ENCODE measurements around the gene MOV10. TPM values are rescaled to one million over a fixed set of nuclear protein-coding genes. Genes with fewer than 3 reads are reported as not detected.

The MOV10 gene
- total and polyA plus RNA-seq, 9 of the 15 experiments (the other 6 are each of a cell fraction or from before 2014, with no cell fraction given), result 16.7 to 105 (median 49.5) TPM

GRCh38 chr1:112634367-112634766, 40.1 kb upstream of the MOV10 start:
- Histone ChIP-seq H3K4me3 (no peak overlapping the region), H3K9me1 (ENCODE audit: control insufficient read depth, insufficient read depth, low read length) (no peaks in the 10 kb centered on the region), H3K9ac (ENCODE audit: insufficient read depth in 1 of 2, low read depth in 2 of 2, low read length in 2 of 2) (no peak overlapping the region), H3K27me3 (ENCODE audit: control insufficient read depth in 2 of 2, insufficient read depth in 2 of 2, low read length in 2 of 2) (no peaks in the 10 kb centered on the region), H4K20me1 (replicated peaks; ENCODE audit: control insufficient read depth, insufficient read depth, low read length) (peaks cover 41% of the 10 kb centered on the region), H3K4me1 (replicated peaks in 1 of 2; ENCODE audit: control insufficient read depth in 2 of 2, insufficient read depth in 2 of 2, low read length in 2 of 2) (peaks cover 21 to 34% of the 10 kb centered on the region in 2 experiments), H3K36me3 (ENCODE audit: control insufficient read depth, insufficient read depth, low read length) (peaks cover 41% of the 10 kb centered on the region), H3K4me2 (ENCODE audit: insufficient read depth, low read length) (no peak overlapping the region), H3K79me2 (ENCODE audit: control insufficient read depth, insufficient read depth, low read length) (peaks cover 99% of the 10 kb centered on the region), H3K27ac (ENCODE audit: extremely low read depth, low read depth, low read length) (no peak overlapping the region; the same call in 2 of the 3 replicates), H2AFZ (ENCODE audit: low read depth, low read length) (no peak overlapping the region), H3K9me3 (replicated peaks; ENCODE audit: control insufficient read depth, insufficient read depth, low read depth, low read length) (no peaks in the 10 kb centered on the region)
- POLR2A ChIA-PET, result interaction anchor here (0.6 to 1.4 kb wide), 4 partner anchors 9 to 133 kb away, joined by 3 to 4 read pairs (median 3); no protein-coding TSS in a partner anchor
- ATAC-seq, result no peak
- no peak for FAIRE-seq
- in situ Hi-C loops (cut with MboI) (no loop called here), intact Hi-C loops (cut with micrococcal nuclease) (no loop called here)
- CTCF ChIA-PET (ENCODE audit: low intra/inter-chr PET ratio), result no interaction called here
- BruUV-seq (replicated peaks), result no TSS peak
- no peak for DNase-seq (ENCODE audit: extremely low read depth in 1 of 4, low spot score in 3 of 4)
- TF ChIP-seq GTF3C2 (IDR thresholded peaks at IDR 0.05; ENCODE audit: borderline replicate concordance, extremely low read depth, insufficient read length), result no peak
- no peak for TF ChIP-seq HDAC8 (tag; IDR thresholded peaks at IDR 0.05)
- TF ChIP-seq, protein P1, sequence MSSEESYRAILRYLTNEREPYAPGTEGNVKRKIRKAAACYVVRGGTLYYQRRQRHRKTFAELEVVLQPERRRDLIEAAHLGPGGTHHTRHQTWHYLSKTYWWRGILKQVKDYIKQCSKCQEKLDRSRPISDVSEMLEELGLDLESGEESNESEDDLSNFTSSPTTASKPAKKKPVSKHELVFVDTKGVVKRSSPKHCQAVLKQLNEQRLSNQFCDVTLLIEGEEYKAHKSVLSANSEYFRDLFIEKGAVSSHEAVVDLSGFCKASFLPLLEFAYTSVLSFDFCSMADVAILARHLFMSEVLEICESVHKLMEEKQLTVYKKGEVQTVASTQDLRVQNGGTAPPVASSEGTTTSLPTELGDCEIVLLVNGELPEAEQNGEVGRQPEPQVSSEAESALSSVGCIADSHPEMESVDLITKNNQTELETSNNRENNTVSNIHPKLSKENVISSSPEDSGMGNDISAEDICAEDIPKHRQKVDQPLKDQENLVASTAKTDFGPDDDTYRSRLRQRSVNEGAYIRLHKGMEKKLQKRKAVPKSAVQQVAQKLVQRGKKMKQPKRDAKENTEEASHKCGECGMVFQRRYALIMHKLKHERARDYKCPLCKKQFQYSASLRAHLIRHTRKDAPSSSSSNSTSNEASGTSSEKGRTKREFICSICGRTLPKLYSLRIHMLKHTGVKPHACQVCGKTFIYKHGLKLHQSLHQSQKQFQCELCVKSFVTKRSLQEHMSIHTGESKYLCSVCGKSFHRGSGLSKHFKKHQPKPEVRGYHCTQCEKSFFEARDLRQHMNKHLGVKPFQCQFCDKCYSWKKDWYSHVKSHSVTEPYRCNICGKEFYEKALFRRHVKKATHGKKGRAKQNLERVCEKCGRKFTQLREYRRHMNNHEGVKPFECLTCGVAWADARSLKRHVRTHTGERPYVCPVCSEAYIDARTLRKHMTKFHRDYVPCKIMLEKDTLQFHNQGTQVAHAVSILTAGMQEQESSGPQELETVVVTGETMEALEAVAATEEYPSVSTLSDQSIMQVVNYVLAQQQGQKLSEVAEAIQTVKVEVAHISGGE (CRISPR knock-in tag; IDR thresholded peaks at IDR 0.05), result no peak
- TF ChIP-seq BRCA1 (IDR thresholded peaks at IDR 0.05), result no peak
- no peak for TF ChIP-seq BRCA1 (CRISPR knock-in tag; IDR thresholded peaks at IDR 0.05)
- TF ChIP-seq CC2D1A (IDR thresholded peaks at IDR 0.05), result no peak
- TF ChIP-seq NFE2L1 (tag; IDR thresholded peaks at IDR 0.05; ENCODE audit: borderline replicate concordance, low read depth), result no peak
- no peak for TF ChIP-seq FOXA3 (CRISPR knock-in tag; conservative IDR thresholded peaks at IDR 0.05 in 1 of 2, IDR thresholded peaks at IDR 0.05 in 1 of 2)
- no peak for TF ChIP-seq ZSCAN32 (CRISPR knock-in tag; IDR thresholded peaks at IDR 0.05)
- no peak for TF ChIP-seq ASH1L (IDR thresholded peaks at IDR 0.05; ENCODE audit: borderline replicate concordance, low read depth, partially characterized antibody)
- no peak for TF ChIP-seq DIDO1 (tag; IDR thresholded peaks at IDR 0.05; ENCODE audit: low read depth)
- no peak for TF ChIP-seq ZMIZ1 (IDR thresholded peaks at IDR 0.05; ENCODE audit: low read depth in 2 of 2, low read length in 2 of 2)
